Central memory CD4-positive, alpha-beta T cell (primary cell): ENCODE data around the gene ADGRF4.

Experiments used
- DNase-seq: peaks from one replicate; pipeline ENCODE4 v3.0.0; 2022
- total RNA-seq, 3 experiments: gene quantifications; one replicate each; lab custom pipeline; 2026; lab: John Stamatoyannopoulos, UW

Gene ADGRF4, protein sequence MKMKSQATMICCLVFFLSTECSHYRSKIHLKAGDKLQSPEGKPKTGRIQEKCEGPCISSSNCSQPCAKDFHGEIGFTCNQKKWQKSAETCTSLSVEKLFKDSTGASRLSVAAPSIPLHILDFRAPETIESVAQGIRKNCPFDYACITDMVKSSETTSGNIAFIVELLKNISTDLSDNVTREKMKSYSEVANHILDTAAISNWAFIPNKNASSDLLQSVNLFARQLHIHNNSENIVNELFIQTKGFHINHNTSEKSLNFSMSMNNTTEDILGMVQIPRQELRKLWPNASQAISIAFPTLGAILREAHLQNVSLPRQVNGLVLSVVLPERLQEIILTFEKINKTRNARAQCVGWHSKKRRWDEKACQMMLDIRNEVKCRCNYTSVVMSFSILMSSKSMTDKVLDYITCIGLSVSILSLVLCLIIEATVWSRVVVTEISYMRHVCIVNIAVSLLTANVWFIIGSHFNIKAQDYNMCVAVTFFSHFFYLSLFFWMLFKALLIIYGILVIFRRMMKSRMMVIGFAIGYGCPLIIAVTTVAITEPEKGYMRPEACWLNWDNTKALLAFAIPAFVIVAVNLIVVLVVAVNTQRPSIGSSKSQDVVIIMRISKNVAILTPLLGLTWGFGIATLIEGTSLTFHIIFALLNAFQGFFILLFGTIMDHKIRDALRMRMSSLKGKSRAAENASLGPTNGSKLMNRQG
- 0 reads per million in 3 experiments for total RNA-seq

DNA sequence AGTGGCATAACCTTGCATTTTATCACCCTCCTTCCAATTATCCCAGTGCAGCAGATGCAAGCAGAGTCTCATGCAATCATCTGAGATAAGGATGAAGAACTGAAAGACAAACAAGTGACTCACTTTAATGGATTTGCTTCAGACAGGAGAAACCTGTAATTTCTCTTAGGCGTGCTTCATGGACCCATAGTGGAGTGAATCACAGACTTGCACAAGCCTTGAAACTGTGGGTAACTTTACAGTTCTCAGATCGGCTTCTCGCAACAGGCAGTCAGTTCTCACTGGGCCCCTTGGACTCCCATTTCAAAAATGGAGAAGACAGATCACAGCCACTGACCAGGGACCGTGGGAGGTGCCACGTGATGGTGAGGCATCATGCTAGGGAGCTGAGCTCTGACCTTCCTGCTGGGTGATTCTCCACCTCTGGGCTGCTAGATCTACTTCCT is at the start of gene ADGRF4:
Gene ADGRF4 (plus strand): TSS at position 239 of the 446 bp plus-strand sequence. CDS start 8,666 bp downstream, outside the sequence.
- no peak for DNase-seq

- DNase-seq = no peak
Observed at GRCh38 chr6:47650553-47651432, 47.6 kb upstream of the ADGRF4 start.

GRCh38 chr6:47651505-47651944 is 46.9 kb upstream of the ADGRF4 start:
- DNase-seq = no peak

GRCh38 chr6:47653706-47654105 is 44.7 kb upstream of the ADGRF4 start:
- DNase-seq = no peak

- no peak for DNase-seq
Observed at GRCh38 chr6:47654255-47654654, 44.1 kb upstream of the ADGRF4 start.

- no peak for DNase-seq
Observed at GRCh38 chr6:47655719-47656595, 42.4 kb upstream of the ADGRF4 start.

GRCh38 chr6:47661960-47662359 is 36.4 kb upstream of the ADGRF4 start:
- DNase-seq = no peak

DNA sequence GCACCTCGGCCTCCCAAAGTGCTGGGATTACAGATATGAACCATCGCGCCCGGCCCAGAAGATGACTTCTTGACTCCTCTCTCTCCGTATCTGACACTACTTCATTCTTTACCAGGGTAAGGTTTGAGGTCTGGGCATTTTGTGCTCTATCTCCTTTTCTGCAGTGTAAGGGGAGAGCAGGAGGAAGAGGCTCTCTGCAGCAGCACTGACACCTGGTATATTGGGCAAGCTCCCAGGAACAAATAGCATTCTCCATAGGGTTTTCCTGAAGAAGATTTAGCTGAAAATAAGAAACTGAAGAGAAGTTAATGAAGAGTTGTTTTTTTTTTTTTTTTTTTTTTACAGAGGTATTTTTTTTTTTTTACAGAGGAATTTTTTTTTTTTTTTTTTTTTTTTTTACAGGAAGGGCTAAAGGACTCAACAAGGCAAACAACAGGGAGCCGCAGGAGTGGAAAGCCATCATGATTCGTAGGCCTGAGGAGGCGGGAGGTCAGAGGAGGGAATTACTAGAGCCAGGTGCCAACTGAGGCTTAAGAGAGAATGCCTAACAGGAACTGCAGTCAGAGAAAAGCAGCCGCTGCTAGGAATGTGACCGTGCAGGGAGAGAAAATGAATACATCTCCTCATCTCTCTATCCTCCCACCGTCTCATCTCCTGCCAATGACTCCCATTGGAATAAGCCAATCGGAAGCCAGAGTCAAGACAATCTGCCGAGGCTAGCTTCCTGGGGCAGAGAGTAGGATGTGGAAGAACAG is 34.7 kb upstream of the ADGRF4 start:
- DNase-seq = no peak

- DNase-seq = no peak
Observed at GRCh38 chr6:47665112-47665511, 33.3 kb upstream of the ADGRF4 start.

GRCh38 chr6:47669684-47670513 is 28.5 kb upstream of the ADGRF4 start:
- no peak for DNase-seq

- no peak for DNase-seq
Observed at GRCh38 chr6:47670851-47671250, 27.5 kb upstream of the ADGRF4 start.

GRCh38 chr6:47671777-47672176 is 26.6 kb upstream of the ADGRF4 start:
- DNase-seq = no peak

DNA sequence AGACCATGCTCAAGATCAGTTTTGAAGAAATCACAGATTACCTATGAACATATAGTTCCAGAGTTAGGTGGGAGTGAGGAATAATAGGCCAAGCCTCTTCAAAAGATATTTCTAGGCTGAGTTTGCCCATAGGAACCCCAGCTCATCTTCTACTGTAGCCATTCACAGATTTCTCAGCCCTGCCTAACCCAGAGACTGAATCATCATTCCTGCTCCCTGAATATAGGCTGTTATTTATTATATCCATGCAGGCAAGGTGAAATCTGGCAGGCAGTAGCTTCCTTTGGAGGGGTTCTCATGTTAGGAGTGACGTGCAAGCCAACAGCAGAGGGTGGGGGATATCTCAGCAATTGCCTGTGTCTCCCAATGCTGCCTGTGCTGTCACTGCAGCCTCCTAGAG is 25.6 kb upstream of the ADGRF4 start:
- DNase-seq = no peak

GRCh38 chr6:47674673-47675072 is 23.7 kb upstream of the ADGRF4 start:
- DNase-seq = no peak

DNA sequence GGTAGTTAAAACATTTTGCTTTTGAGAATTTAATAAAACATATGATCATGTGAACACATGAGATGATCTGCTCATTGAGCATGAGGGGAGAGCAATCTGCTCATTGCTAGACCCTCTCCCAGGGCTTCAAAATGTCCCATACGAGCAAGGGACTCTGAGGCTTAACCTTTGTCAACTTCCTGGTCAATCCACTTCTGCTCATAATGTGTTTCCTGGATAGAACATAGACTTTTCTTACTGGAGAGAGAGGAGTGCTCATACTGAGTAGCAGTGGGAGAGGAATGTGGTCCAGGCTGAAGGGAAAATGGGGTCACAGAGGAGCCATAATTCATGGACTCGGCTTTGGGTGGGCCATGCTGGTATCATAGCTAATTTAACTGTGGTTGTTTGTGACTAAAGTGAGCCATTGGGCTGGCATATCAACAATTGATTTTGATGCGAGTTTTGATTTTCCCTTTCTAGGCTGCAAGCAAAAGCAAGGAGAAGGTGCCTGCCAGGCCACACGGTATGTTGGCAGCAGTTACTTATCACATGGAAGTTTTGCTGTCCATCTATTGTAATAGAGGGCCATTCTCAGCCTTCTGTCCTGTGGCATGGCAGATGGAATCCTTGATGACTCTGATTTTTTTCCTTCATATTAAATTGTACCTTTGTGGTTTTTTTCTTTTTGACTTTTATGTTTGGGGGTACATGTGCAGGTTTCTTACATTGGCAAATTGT is 20.8 kb upstream of the ADGRF4 start:
- no peak for DNase-seq

DNA sequence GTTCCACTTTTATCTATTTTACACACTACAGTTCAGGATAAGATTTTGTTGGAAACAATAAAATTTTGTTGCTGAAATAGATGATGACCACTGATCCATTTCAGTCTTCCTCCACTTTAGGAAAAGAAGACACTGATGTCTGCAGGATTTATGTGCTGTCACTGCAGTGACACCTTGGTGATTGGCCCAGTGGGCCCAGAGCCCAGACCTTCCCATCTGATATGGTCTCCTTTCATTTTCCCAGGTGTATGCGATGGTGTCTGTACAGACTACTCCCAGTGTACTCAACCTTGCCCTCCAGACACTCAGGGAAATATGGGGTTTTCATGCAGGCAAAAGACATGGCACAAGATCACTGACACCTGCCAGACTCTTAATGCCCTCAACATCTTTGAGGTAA is 19.6 kb upstream of the ADGRF4 start:
- no peak for DNase-seq

- no peak for DNase-seq
Observed at GRCh38 chr6:47679322-47679906, 19.0 kb upstream of the ADGRF4 start.

- DNase-seq = no peak
Observed at GRCh38 chr6:47680051-47680450, 18.3 kb upstream of the ADGRF4 start.

- DNase-seq = no peak
Observed at GRCh38 chr6:47680724-47681123, 17.7 kb upstream of the ADGRF4 start.
